ENCODE measurements around the gene NEK11. TPM values are rescaled to one million over a fixed set of nuclear protein-coding genes. Genes with fewer than 3 reads are reported as not detected.

Gene NEK11
- polyA plus RNA-seq, 3 donors = 0.31 to 0.56 (median 0.43) TPM

- Mint-ChIP-seq H3K4me3 (no peak overlapping the region), H3K4me1 (no peaks in the 10 kb centered on the region), H3K36me3 (no peaks in the 10 kb centered on the region), H3K27me3 (ENCODE audit: low read depth in 3 of 3) (peaks cover 0 to 2% (median 0%) of the 10 kb centered on the region in 3 donors), H3K9me3 (peaks cover 0 to 2% (median 0%) of the 10 kb centered on the region in 7 donors), H3K27ac (no peak overlapping the region)
- no CpG with 5 or more reads among the region's 1 CpG for WGBS (ENCODE audit: insufficient coverage)
- no peak for DNase-seq
- H3K4me3 ChIP-seq (replicated peaks in 1 of 3; ENCODE audit: low read depth in 2 of 3, low read length in 3 of 3) = no peak overlapping the region
- H3K36me3 ChIP-seq (replicated peaks in 1 of 2; ENCODE audit: control insufficient read depth in 1 of 2, insufficient read depth in 2 of 2, low read length in 2 of 2) = no peaks in the 10 kb centered on the region
- no peak overlapping the region for H2AFZ ChIP-seq (ENCODE audit: insufficient read depth, low read depth, low read length, poor library complexity, severe bottlenecking)
- H3K27me3 ChIP-seq (ENCODE audit: control insufficient read depth in 2 of 2, insufficient read depth in 2 of 2, low read length in 2 of 2) = no peaks in the 10 kb centered on the region
- no peaks in the 10 kb centered on the region for H3K9me3 ChIP-seq (replicated peaks in 1 of 2; ENCODE audit: control insufficient read depth in 1 of 2, insufficient read depth in 1 of 2, low read length in 2 of 2)
- no peak overlapping the region for H3K4me2 ChIP-seq (replicated peaks; ENCODE audit: extremely low read depth, low read length, poor library complexity, severe bottlenecking)
- H3K79me2 ChIP-seq (ENCODE audit: insufficient read depth, low read length) = no peaks in the 10 kb centered on the region
- TF ChIP-seq CTCF (IDR thresholded peaks at IDR 0.05) = no peak
- H4K20me1 ChIP-seq (ENCODE audit: insufficient read depth, low read length) = no peaks in the 10 kb centered on the region
- H3K4me1 ChIP-seq (ENCODE audit: control insufficient read depth in 1 of 2, insufficient read depth in 2 of 2, low read length in 2 of 2) = no peaks in the 10 kb centered on the region
- intact Hi-C loops (cut with micrococcal nuclease) = no loop called here
- no peak overlapping the region for H3K9ac ChIP-seq (ENCODE audit: insufficient read depth, low read length, poor library complexity, severe bottlenecking)
- no peak overlapping the region for H3K27ac ChIP-seq (ENCODE audit: low read depth in 1 of 2, low read length in 2 of 2)
Observed at GRCh38 chr3:131282967-131283366, 256.3 kb downstream of the NEK11 start.

DNA sequence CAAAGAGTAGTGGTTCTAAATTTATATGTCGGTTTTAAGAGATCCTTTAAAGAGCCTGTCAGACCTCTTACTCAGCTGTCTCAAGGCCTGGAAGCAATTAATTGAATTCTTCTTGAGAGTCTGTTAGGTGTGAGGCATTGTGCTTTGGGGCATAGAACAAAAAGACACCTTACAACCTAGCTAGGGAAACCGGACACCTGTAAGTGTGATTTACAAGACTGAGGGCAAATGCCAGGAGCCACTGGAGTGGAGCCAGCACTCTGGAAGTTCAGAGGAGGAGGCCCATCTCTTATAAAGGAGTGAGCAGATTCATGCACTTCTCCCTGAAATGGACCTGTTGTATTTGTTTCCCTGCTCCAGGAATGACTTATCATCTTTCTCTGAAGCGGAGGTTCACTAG, 257.2 kb downstream of the NEK11 start:
- no peak for DNase-seq
- no peak for TF ChIP-seq CTCF (IDR thresholded peaks at IDR 0.05)
- Mint-ChIP-seq H3K4me3 (no peak overlapping the region), H3K9me3 (peaks cover 0 to 2% (median 0%) of the 10 kb centered on the region in 7 donors), H3K36me3 (no peaks in the 10 kb centered on the region), H3K27me3 (ENCODE audit: low read depth in 3 of 3) (peaks cover 0 to 3% (median 0%) of the 10 kb centered on the region in 3 donors), H3K27ac (no peak overlapping the region), H3K4me1 (no peaks in the 10 kb centered on the region)
- H3K36me3 ChIP-seq (replicated peaks in 1 of 2; ENCODE audit: control insufficient read depth in 1 of 2, insufficient read depth in 2 of 2, low read length in 2 of 2) = no peaks in the 10 kb centered on the region
- no peaks in the 10 kb centered on the region for H3K9me3 ChIP-seq (replicated peaks in 1 of 2; ENCODE audit: control insufficient read depth in 1 of 2, insufficient read depth in 1 of 2, low read length in 2 of 2)
- H3K27ac ChIP-seq (ENCODE audit: low read depth in 1 of 2, low read length in 2 of 2) = no peak overlapping the region
- no peak overlapping the region for H2AFZ ChIP-seq (ENCODE audit: insufficient read depth, low read depth, low read length, poor library complexity, severe bottlenecking)
- WGBS (ENCODE audit: insufficient coverage) = 100% methylated on average over 1 of the region's 3 CpGs
- H3K79me2 ChIP-seq (ENCODE audit: insufficient read depth, low read length) = no peaks in the 10 kb centered on the region
- H3K27me3 ChIP-seq (ENCODE audit: control insufficient read depth in 2 of 2, insufficient read depth in 2 of 2, low read length in 2 of 2) = no peaks in the 10 kb centered on the region
- no peak overlapping the region for H3K4me2 ChIP-seq (replicated peaks; ENCODE audit: extremely low read depth, low read length, poor library complexity, severe bottlenecking)
- intact Hi-C loops (cut with micrococcal nuclease) = no loop called here
- H3K9ac ChIP-seq (ENCODE audit: insufficient read depth, low read length, poor library complexity, severe bottlenecking) = no peak overlapping the region
- H4K20me1 ChIP-seq (ENCODE audit: insufficient read depth, low read length) = no peaks in the 10 kb centered on the region
- H3K4me1 ChIP-seq (ENCODE audit: control insufficient read depth in 1 of 2, insufficient read depth in 2 of 2, low read length in 2 of 2) = no peaks in the 10 kb centered on the region
- no peak overlapping the region for H3K4me3 ChIP-seq (replicated peaks in 1 of 3; ENCODE audit: low read depth in 2 of 3, low read length in 3 of 3)
